GM18511 (cell line): ENCODE data around the gene LRRFIP1.
"Not testable (repeated sequence)": the region's sequence is repeated elsewhere in the genome, so short reads cannot be mapped to it uniquely, and the experiment has no call there.

Experiments
- ATAC-seq: cut with Tn5 transposase; IDR thresholded peaks from one replicate; pipeline ENCODE4 v1.9.1; 2021; ENCODE audit warnings: mild to moderate bottlenecking, moderate library complexity; ENCODE audit not compliant: unreplicated experiment

Gene LRRFIP1

GRCh38 chr2:237742191-237742590 lies 114.8 kb downstream of the LRRFIP1 start:
- ATAC-seq = no peak

- ATAC-seq = no peak
Observed at GRCh38 chr2:237742614-237743013, 115.2 kb downstream of the LRRFIP1 start.

DNA sequence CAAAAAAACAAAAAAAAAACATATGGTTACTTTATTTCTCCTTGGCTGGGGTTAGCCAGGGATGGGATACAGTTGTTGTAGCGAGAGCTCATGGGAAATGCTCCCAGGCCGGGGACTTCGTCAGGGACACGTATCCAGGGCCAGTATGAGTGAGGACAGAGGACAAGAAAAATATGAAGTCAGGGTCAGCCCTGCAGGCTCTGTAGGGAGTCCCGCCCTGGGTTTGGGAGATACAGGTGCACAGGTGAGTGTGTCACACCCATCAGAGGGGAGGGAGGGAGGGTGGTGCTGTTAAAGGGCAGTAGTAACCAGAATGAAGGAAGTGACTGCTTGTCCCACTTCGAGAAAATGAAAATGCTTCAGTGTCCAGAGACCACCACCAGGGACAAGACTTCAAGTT lies 115.6 kb downstream of the LRRFIP1 start:
- no peak for ATAC-seq

DNA sequence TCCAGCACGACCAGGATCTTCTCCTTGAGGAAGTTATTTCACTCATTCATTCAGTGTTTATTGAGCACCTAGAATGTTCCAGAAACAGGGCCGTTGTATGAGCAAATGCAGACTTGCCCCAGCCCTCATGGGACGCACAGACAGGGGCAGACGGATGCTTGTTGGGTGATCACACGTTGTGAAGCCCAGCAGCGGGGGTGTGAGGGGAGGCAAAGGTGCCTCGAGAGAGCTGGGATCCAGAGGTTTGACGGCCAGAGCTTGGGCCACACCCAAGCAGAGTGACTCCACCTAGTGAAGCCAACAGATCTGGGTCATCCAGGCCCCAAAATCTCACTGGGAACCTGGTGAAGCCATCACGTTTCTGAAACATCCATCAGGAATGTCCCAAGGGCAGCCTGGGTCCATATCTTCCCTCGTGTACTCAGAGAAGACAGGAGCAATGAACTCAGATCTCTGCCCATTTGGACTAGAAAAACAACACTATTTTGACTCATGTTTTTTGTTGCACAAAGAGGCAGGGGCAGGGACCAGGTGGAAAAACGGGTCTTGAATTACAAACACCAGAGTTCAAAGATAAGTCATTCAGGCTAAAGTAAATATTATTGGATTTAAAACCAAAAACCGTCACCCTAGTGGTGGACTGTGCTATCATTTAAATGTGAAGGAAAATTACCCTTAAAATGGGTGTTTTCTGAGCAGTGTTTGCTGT lies 116.3 kb downstream of the LRRFIP1 start:
- no peak for ATAC-seq

- no peak for ATAC-seq
Observed at GRCh38 chr2:237744270-237744612, 116.9 kb downstream of the LRRFIP1 start.

GRCh38 chr2:237744613-237745249 lies 117.3 kb downstream of the LRRFIP1 start:
- ATAC-seq = peak; percentile 51

DNA sequence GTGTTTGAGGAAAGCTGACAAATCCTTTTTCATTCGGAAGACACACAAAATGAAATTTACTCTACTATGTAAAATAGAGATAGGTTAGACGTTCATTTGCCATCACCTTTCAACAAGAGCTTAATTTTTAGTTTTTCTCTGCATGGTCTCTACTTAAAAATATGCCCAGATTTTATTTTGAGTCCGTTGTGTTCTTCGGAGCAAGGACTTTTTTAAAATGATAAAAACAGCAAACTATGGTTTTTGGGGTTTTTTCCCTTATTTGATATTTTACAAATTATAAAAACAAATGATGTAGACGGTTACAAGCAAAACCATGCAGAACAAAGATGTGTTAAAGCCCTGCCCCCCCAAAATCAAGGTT lies 117.8 kb downstream of the LRRFIP1 start:
- ATAC-seq = no peak

DNA sequence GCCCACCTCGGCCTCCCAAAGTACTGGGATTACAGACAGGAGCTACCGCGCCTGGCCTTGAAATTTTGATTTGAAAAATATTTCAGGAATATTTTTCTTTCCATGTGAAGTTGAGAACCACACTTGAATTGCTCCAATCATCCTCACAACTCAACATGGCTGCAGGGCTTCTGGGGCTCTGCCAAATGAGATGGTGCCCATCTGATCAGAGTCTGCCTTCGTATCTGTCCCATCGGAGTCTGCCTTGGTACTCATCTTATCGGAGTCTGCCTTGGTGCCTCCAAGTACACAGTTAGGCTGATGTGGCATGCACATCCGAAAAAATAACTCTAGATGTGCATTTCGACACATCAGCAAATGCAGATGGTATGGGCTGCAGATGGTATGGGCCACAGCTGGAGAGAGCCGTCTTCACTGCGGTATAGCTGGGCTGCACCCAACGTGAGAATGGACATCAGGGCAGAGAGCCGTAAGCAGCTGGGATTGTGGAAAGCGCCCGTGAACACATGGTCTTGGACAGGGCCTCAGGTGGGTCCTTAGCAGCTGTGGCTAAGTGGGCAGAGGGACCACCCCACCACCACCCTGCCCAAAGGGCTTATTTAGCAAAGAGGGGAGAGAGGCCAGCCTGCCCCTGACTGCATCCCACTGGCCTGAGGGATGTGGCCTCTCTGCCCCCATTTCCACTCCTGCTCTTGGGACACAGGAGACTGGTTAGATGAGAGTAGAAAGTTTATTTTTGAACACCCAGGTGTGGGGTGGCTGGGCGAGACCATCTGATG lies 119.1 kb downstream of the LRRFIP1 start:
- ATAC-seq = no peak

DNA sequence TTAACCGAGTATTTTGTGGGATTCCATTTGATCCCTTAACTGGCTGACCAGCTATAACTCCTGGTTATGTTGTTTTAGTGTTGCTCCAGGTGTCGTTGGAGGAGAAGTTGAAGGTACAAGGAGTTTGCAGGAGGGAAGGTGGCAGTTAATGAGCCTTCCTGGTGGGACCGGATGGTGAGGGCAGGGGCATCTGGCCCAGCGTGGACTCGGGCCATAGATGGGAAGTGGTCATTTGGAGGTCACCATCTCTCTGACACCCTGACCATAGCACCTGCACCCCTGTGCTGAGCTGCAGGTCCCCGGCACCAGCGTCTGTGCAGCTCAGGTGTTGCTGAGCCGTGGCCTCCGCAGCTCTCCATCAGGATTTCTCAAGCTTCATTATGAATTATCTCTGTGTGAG lies 119.8 kb downstream of the LRRFIP1 start:
- no peak for ATAC-seq

DNA sequence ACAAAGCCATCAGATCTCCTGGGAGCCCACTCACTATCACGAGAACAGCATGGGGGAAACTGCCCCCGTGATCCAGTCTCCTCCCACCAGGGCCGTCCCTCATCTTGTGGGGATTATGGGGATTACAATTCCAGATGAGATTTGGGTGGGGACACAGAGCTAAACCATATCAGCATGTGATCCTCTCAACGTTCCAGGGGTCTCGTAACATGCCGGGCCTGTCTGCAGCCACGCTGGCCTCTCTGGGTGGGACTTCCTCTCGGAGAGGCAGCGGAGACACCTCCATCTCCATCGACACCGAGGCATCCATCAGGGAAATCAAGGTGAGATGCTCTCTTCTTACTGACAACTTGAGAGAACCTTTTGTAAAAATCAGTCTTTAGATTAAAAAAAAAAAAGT lies 121.6 kb downstream of the LRRFIP1 start:
- ATAC-seq = no peak

DNA sequence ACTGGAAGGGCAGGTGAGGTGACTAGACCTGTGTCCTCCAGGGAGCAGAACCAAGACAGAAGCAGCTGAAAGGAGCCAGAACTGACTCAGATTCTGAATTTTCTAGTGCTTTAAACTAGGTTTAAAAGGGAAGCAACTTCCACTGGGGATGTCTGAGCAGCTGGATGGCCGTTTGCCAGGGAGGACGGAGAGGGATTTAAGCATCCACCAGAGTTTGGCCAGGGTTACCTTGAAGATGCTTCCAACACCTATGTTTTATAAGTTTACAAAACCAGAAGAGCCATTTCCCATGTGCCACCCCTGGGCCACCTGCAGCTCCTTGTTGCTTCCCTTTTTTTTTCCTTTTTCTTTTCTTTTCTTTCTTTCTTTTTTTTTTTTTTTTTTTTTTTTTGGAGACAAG lies 122.6 kb downstream of the LRRFIP1 start:
- ATAC-seq = no peak

GRCh38 chr2:237750441-237750840 lies 123.1 kb downstream of the LRRFIP1 start:
- not testable (repeated sequence) for ATAC-seq

GRCh38 chr2:237752761-237753165 lies 125.4 kb downstream of the LRRFIP1 start:
- ATAC-seq = peak; percentile 99

DNA sequence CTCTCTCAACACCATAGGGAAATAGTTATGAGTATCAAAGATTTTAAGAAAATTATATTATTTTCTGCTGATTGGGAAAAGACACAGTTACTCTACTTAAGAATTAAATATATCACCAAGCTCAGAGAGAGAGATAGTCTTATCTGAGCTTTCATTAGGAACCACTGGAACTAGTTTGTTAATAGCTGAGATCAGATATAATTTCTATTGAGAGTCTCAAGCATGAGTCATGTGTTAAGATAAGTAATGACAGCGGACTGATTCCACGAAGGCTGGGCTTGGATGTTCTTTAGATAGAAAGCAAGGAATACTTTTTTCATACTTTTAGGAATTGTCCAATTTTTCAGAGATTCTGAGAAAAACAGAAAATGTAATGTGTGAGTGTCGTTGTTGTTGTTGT lies 126.8 kb downstream of the LRRFIP1 start:
- no peak for ATAC-seq

GRCh38 chr2:237754626-237755248 lies 127.3 kb downstream of the LRRFIP1 start:
- no peak for ATAC-seq

DNA sequence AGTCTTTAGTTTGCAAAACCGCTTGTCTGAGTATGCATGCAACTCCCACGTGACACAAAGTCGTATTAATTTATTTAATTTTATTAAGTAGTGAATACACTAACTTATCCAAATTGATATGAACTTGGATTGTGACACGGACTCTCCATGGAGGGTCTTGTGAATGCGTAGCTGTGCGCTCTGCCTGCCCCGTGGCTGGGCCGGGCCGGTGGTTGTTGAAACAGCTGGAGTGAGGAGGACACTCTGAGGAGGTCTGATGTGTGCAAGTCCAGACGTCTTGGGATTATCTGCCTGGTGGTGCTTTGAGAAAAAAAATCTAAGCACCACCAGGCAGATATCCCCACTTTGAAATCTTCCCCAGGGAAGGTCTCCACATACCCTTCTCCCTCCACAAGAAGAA lies 130.2 kb downstream of the LRRFIP1 start:
- no peak for ATAC-seq

DNA sequence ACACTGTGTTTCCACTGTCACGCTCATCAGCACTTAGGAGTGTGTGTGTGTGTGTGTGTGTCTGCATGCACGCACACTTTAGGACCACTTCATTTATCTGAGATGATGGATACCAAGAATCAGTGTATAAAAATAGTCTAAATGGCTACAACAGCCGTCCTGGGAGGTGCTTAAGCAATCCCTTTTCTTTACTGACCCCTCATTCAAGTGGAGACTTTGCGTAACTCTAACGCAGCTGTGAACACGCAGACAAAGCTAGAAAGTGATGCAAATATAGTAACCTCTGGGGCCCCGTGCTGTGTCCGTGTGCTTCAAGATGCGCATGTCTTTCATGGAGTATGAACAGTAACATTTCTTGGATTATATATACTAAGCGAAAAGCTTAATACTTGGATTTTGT lies 130.8 kb downstream of the LRRFIP1 start:
- no peak for ATAC-seq

DNA sequence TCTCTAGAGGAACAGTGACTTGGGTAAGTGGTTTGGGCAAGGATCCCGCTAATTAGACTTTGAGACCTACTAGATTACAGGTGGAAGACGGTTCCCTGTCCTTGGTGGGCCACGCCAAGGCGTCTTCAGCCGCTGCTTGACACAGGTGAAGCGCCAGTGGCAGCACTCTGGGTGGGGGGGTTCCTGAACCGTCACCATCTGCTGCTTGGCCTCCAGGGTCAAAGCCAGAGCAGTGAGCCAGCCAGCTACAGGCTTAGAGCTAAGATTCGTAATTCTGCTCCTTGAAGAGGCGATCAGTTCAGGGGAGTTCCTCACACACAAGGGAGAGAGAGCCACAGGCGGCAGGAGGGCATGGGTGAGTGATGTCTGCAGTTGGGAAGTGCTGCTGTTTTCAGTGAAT lies 131.8 kb downstream of the LRRFIP1 start:
- no peak for ATAC-seq

GRCh38 chr2:237760506-237761502 lies 133.4 kb downstream of the LRRFIP1 start:
- no peak for ATAC-seq
